Neural crest cell (in vitro differentiated cells): Measurements from ENCODE around the gene GRIK1. TPM values are rescaled to one million over a fixed set of nuclear protein-coding genes. Genes with fewer than 3 reads are reported as not detected.

Source experiments
- DNase-seq: peaks from one replicate; pipeline ENCODE4 v3.0.0; 2021; ENCODE audit warnings: low read depth, mixed read lengths, low spot score
- H3K27ac Mint-ChIP-seq: one replicate; pipeline ENCODE4 v1.8.0; 2021; ENCODE audit warnings: mild to moderate bottlenecking, mixed read lengths; ENCODE audit not compliant: unreplicated experiment
- H3K27me3 Mint-ChIP-seq: 2 replicates; pipeline ENCODE4 v1.8.0; 2021; ENCODE audit warnings: low read depth, mild to moderate bottlenecking, mixed read lengths
- H3K36me3 Mint-ChIP-seq: 2 replicates; pipeline ENCODE4 v1.8.0; 2021; ENCODE audit warnings: low read depth, mild to moderate bottlenecking, mixed read lengths
- H3K4me1 Mint-ChIP-seq: 2 replicates; pipeline ENCODE4 v1.8.0; 2021; ENCODE audit warnings: mixed read lengths
- H3K4me3 Mint-ChIP-seq: one replicate; pipeline ENCODE4 v1.8.0; 2021; ENCODE audit warnings: mild to moderate bottlenecking, mixed read lengths
- H3K9me3 Mint-ChIP-seq: 2 replicates; pipeline ENCODE4 v1.8.0; 2021; ENCODE audit warnings: mixed read lengths
- CTCF ChIP-seq: fragments of 200-600 bp; sonication (generic); conservative IDR thresholded peaks from 2 replicates; pipeline ENCODE4 v1.5.0; 2021; ENCODE audit warnings: antibody characterized with exemption, mild to moderate bottlenecking
- total RNA-seq: library from RNA; stranded (reverse); gene quantifications from 2 replicates; pipeline ENCODE4 v1.2.1, GENCODE V29; 2021

The GRIK1 gene
- total RNA-seq, 1 donor from 2014 or later, result 0.91 TPM

GRCh38 chr21:29661672-29662442, 277.9 kb downstream of the GRIK1 start:
- Mint-ChIP-seq H3K4me3 (no peak overlapping the region), H3K4me1 (peaks cover under 1% of the 10 kb centered on the region), H3K9me3 (peaks cover 2% of the 10 kb centered on the region), H3K36me3 (peaks cover 2% of the 10 kb centered on the region), H3K27me3 (no peaks in the 10 kb centered on the region), H3K27ac (no peak overlapping the region)
- no peak for DNase-seq
- no peak for TF ChIP-seq CTCF

GRCh38 chr21:29660047-29660720, 279.6 kb downstream of the GRIK1 start:
- Mint-ChIP-seq H3K4me1 (peaks cover 5% of the 10 kb centered on the region), H3K27ac (no peak overlapping the region), H3K36me3 (peaks cover 2% of the 10 kb centered on the region), H3K9me3 (peaks cover 2% of the 10 kb centered on the region), H3K27me3 (no peaks in the 10 kb centered on the region), H3K4me3 (no peak overlapping the region)
- DNase-seq, result no peak
- no peak for TF ChIP-seq CTCF

GRCh38 chr21:29658934-29659203, 280.9 kb downstream of the GRIK1 start:
- Mint-ChIP-seq H3K36me3 (peaks cover 2% of the 10 kb centered on the region), H3K9me3 (peaks cover 2% of the 10 kb centered on the region), H3K4me1 (peaks cover 5% of the 10 kb centered on the region), H3K27me3 (no peaks in the 10 kb centered on the region), H3K4me3 (no peak overlapping the region), H3K27ac (no peak overlapping the region)
- TF ChIP-seq CTCF, result no peak
- no peak for DNase-seq

GRCh38 chr21:29658177-29658933, 281.4 kb downstream of the GRIK1 start:
- Mint-ChIP-seq H3K4me1 (peaks cover 5% of the 10 kb centered on the region), H3K36me3 (peaks cover 2% of the 10 kb centered on the region), H3K4me3 (no peak overlapping the region), H3K9me3 (peaks cover 2% of the 10 kb centered on the region), H3K27me3 (no peaks in the 10 kb centered on the region), H3K27ac (no peak overlapping the region)
- DNase-seq, result no peak
- TF ChIP-seq CTCF, result no peak

GRCh38 chr21:29657240-29657989, 282.4 kb downstream of the GRIK1 start:
- Mint-ChIP-seq H3K36me3 (peaks cover 2% of the 10 kb centered on the region), H3K27ac (no peak overlapping the region), H3K9me3 (peaks cover 2% of the 10 kb centered on the region), H3K4me3 (no peak overlapping the region), H3K27me3 (no peaks in the 10 kb centered on the region), H3K4me1 (peaks cover 5% of the 10 kb centered on the region)
- DNase-seq, result no peak
- no peak for TF ChIP-seq CTCF
